ENCODE results near the gene C15orf39.
"Not testable (repeated sequence)": the region's sequence is repeated elsewhere in the genome, so short reads cannot be mapped to it uniquely, and the experiment has no call there.

Gene C15orf39

GRCh38 chr15:75225951-75226732, 24.5 kb downstream of the C15orf39 start:
- no peak overlapping the region for H3K4me3 ChIP-seq (ENCODE audit: low read depth, low read length)
- TF ChIP-seq, protein P1, sequence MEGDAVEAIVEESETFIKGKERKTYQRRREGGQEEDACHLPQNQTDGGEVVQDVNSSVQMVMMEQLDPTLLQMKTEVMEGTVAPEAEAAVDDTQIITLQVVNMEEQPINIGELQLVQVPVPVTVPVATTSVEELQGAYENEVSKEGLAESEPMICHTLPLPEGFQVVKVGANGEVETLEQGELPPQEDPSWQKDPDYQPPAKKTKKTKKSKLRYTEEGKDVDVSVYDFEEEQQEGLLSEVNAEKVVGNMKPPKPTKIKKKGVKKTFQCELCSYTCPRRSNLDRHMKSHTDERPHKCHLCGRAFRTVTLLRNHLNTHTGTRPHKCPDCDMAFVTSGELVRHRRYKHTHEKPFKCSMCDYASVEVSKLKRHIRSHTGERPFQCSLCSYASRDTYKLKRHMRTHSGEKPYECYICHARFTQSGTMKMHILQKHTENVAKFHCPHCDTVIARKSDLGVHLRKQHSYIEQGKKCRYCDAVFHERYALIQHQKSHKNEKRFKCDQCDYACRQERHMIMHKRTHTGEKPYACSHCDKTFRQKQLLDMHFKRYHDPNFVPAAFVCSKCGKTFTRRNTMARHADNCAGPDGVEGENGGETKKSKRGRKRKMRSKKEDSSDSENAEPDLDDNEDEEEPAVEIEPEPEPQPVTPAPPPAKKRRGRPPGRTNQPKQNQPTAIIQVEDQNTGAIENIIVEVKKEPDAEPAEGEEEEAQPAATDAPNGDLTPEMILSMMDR (IDR thresholded peaks at IDR 0.05; ENCODE audit: low read depth, low read length), result no peak

GRCh38 chr15:75227112-75227511, 25.4 kb downstream of the C15orf39 start:
- not testable (repeated sequence) for H3K4me3 ChIP-seq (ENCODE audit: low read depth, low read length)

- TF ChIP-seq, protein P1 (IDR thresholded peaks at IDR 0.05; ENCODE audit: low read depth, low read length), result no peak
- H3K4me3 ChIP-seq (ENCODE audit: low read depth, low read length), result no peak overlapping the region
Measured at GRCh38 chr15:75227663-75228280, 26.1 kb downstream of the C15orf39 start.

- H3K4me3 ChIP-seq (ENCODE audit: low read depth, low read length), result no peak overlapping the region
- TF ChIP-seq, protein P1 (IDR thresholded peaks at IDR 0.05; ENCODE audit: low read depth, low read length), result no peak
Measured at GRCh38 chr15:75228787-75229186, 27.1 kb downstream of the C15orf39 start.

- no peak overlapping the region for H3K4me3 ChIP-seq (ENCODE audit: low read depth, low read length)
- TF ChIP-seq, protein P1 (IDR thresholded peaks at IDR 0.05; ENCODE audit: low read depth, low read length), result no peak
Measured at GRCh38 chr15:75229191-75230015, 27.7 kb downstream of the C15orf39 start.

DNA sequence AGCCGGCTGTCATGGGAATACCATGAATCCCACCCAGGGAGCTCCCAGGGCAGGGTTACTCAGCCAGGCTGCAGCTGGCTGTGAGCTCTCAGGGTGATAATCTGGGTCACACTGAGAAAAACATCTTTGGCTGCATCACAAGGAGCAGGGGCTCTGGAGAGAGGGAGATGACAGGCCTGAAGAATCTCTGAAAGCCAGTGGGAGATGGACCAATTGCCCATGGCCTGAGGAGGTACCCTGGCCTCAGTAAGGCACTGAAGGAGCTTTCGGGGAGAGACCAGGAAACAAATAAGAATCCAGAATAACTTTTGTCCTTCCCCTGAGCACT, 28.3 kb downstream of the C15orf39 start:
- TF ChIP-seq, protein P1 (IDR thresholded peaks at IDR 0.05; ENCODE audit: low read depth, low read length), result no peak

DNA sequence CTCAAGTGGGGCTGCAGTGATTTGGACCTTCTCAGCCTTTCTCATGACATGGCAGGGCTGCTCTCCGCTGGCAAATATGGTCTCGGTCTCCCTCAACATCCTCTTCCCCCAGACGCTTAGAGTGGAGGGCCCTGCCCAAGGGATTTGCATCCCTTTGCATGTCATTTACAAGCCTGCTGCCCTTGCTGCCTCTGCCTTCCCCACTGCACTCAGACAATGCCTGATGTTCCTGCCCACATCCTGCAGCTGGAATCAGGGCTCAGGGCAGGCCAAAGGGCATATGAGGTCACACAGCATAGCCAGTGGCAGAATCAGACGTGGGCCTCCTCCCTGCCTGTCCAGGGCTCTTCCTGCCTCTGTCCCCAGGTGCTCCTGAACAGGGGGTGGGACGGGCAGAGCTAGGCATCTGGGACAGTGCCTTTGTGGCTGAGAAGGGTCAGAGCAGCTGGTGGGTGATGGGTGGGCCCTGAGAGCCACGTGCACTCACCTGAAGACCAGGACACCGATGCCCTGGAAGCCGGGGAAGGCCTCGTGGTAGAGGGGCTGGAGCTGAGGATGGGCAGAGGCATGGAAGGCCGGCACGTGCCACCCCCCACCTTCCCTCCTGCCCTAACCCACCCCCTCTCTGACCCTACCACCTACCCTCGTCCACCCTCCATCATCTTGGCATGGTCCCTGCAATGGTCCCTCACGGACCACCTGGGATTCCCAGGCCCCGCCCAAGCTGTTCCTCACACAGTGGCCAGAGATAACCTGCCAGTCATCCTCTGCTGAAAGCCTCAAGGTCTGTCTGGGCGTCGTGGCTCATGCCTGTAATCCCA, 29.1 kb downstream of the C15orf39 start:
- TF ChIP-seq, protein P1 (IDR thresholded peaks at IDR 0.05; ENCODE audit: low read depth, low read length), result no peak
- no peak overlapping the region for H3K4me3 ChIP-seq (ENCODE audit: low read depth, low read length)

More for the DNA sequence above, 28.3 kb downstream of the C15orf39 start:
- H3K4me3 ChIP-seq (ENCODE audit: low read depth, low read length), result no peak overlapping the region

All from WI38 (cell line).